ENCODE data around the gene PCMTD2. TPM values are rescaled to one million over a fixed set of nuclear protein-coding genes. Genes with fewer than 3 reads are reported as not detected.
"Not testable (repeated sequence)": the region's sequence is repeated elsewhere in the genome, so short reads cannot be mapped to it uniquely, and the experiment has no call there.

PCMTD2 gene
- total RNA-seq, 1 donor from 2014 or later = 94.6 TPM

DNA sequence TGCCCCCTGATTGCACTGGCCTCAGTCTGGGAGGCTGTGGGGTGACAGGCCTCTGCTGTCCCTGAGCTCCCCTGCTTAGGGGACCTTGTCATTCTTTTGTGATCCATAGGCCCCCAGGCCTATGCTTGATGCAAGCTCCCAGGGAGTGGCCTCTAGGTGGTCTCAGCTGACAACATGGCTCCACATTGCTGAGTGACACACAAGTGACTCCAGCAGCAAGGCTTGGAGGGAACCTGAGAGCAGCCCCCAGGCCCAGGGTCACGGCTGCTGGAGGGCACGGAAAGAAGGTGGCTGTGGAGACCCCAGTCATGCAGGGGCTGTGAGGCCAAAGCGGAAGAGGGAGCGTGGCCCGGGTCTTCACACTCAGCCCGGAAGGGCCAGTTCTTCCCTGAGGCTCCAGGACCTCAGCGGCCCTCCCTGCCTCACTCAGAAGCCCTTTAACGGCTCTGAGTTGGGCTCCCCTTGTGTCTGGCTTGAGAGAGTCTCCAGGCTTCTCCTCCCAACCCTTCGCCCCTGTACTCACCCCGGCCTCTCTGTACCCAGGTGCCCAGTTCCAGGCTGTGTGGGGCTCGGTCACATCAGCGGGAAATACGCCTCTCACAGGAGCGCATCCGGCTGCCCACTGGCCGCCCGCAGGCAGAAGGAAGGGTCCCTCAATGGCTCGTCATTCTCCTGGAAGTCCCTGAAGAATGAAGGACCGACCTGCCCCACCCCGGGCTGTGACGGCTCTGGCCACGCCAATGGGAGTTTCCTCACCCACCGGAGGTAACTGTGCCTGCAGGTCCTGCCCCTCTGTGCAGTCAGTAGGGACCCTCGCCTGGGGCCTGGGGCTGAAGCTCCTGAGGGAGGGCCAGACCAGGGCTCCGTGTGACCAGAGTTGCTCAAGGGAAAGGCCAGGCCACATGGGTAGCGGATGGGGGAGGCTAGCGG, 23.7 kb upstream of the PCMTD2 start:
- peaks cover 4% of the 10 kb centered on the region for H3K27me3 Mint-ChIP-seq (ENCODE audit: unreplicated experiment)

DNA sequence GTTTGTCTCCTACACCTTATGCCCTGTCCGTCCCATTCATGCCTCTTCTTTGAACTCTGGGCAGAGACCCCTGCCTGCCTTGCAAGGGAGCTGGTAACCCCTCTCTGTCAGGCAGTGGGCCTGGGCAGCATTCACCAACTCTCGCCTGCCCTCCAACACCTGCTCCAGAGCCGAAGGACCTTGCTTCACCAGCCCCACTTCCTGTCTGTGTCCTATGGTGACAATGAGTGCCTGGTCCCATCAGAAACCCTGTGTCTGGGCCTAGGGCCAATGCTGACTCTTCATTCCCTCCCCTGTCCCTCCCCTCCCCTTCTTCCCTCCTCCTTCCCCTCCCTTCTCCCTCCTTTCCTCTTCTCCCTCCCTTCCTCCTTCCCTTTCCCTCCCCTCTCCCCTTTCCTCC, 22.8 kb upstream of the PCMTD2 start:
- Mint-ChIP-seq H3K9me3 (ENCODE audit: unreplicated experiment) (no peaks in the 10 kb centered on the region), H3K4me1 (ENCODE audit: unreplicated experiment) (no peaks in the 10 kb centered on the region), H3K27ac (ENCODE audit: unreplicated experiment) (no peak overlapping the region), H3K36me3 (ENCODE audit: unreplicated experiment) (no peaks in the 10 kb centered on the region), H3K27me3 (ENCODE audit: unreplicated experiment) (peaks cover 7% of the 10 kb centered on the region), H3K4me3 (ENCODE audit: unreplicated experiment) (no peak overlapping the region)
- TF ChIP-seq, protein P1, sequence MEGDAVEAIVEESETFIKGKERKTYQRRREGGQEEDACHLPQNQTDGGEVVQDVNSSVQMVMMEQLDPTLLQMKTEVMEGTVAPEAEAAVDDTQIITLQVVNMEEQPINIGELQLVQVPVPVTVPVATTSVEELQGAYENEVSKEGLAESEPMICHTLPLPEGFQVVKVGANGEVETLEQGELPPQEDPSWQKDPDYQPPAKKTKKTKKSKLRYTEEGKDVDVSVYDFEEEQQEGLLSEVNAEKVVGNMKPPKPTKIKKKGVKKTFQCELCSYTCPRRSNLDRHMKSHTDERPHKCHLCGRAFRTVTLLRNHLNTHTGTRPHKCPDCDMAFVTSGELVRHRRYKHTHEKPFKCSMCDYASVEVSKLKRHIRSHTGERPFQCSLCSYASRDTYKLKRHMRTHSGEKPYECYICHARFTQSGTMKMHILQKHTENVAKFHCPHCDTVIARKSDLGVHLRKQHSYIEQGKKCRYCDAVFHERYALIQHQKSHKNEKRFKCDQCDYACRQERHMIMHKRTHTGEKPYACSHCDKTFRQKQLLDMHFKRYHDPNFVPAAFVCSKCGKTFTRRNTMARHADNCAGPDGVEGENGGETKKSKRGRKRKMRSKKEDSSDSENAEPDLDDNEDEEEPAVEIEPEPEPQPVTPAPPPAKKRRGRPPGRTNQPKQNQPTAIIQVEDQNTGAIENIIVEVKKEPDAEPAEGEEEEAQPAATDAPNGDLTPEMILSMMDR (IDR thresholded peaks at IDR 0.05) = no peak
- DNase-seq (ENCODE audit: extremely low spot score, unreplicated experiment) = no peak

More for the DNA sequence above, 23.7 kb upstream of the PCMTD2 start:
- no peaks in the 10 kb centered on the region for H3K4me1 Mint-ChIP-seq (ENCODE audit: unreplicated experiment)
- DNase-seq (ENCODE audit: extremely low spot score, unreplicated experiment) = no peak
- no peak overlapping the region for H3K27ac Mint-ChIP-seq (ENCODE audit: unreplicated experiment)
- no peaks in the 10 kb centered on the region for H3K36me3 Mint-ChIP-seq (ENCODE audit: unreplicated experiment)
- TF ChIP-seq, protein P1 (IDR thresholded peaks at IDR 0.05) = no peak
- H3K4me3 Mint-ChIP-seq (ENCODE audit: unreplicated experiment) = no peak overlapping the region
- H3K9me3 Mint-ChIP-seq (ENCODE audit: unreplicated experiment) = no peaks in the 10 kb centered on the region

DNA sequence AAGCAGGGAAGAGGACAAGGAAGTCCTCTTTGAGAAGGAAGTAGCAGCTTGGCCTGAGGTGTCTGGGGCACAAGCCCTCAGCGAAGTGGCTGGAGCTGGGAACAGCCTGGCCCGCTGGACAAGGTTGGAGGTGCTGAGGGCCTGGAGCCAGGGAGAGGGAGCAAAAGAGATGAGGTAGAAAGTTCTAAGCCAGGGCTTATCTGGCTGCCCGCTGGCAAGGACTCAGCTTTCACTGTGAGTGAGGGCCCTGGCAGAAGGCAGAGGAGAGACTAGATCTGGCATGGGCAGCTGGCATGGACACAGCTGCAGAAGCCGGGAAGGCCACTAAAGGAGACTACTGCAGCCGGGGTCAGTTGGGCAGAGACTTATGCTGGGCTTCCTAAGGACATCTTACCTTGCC, 21.8 kb upstream of the PCMTD2 start:
- Mint-ChIP-seq H3K27ac (ENCODE audit: unreplicated experiment) (no peak overlapping the region), H3K4me3 (ENCODE audit: unreplicated experiment) (no peak overlapping the region), H3K27me3 (ENCODE audit: unreplicated experiment) (peaks cover 7% of the 10 kb centered on the region), H3K36me3 (ENCODE audit: unreplicated experiment) (no peaks in the 10 kb centered on the region), H3K9me3 (ENCODE audit: unreplicated experiment) (no peaks in the 10 kb centered on the region), H3K4me1 (ENCODE audit: unreplicated experiment) (no peaks in the 10 kb centered on the region)
- DNase-seq (ENCODE audit: extremely low spot score, unreplicated experiment) = no peak
- TF ChIP-seq, protein P1 (IDR thresholded peaks at IDR 0.05) = no peak

DNA sequence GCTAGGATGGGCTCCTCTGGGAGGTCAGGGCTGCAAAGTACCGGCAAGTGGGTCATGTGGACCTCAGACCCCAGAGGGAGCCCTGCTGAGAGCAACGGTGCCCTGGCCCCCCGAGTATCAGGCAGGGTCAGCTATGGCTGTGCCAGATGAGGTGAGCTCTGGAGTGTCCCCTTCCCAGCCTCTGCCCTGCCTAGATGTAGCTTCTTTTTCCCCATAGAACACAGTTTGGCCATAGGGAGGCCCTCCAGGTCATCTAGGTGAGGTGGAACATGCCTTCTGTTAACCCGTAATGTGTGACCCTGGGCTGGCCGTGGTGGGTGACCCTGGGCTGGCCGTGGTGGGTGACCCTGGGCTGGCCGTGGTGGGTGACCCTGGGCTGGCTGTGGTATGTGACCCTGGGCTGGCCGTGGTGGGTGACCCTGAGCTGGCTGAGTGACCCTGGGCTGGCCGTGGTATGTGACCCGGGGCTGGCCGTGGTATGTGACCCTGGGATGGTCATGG, 21.2 kb upstream of the PCMTD2 start:
- no peaks in the 10 kb centered on the region for H3K9me3 Mint-ChIP-seq (ENCODE audit: unreplicated experiment)
- H3K4me3 Mint-ChIP-seq (ENCODE audit: unreplicated experiment) = no peak overlapping the region
- no peaks in the 10 kb centered on the region for H3K4me1 Mint-ChIP-seq (ENCODE audit: unreplicated experiment)
- DNase-seq (ENCODE audit: extremely low spot score, unreplicated experiment) = no peak
- H3K27me3 Mint-ChIP-seq (ENCODE audit: unreplicated experiment) = peaks cover 7% of the 10 kb centered on the region
- H3K36me3 Mint-ChIP-seq (ENCODE audit: unreplicated experiment) = no peaks in the 10 kb centered on the region
- no peak overlapping the region for H3K27ac Mint-ChIP-seq (ENCODE audit: unreplicated experiment)
- TF ChIP-seq, protein P1 (IDR thresholded peaks at IDR 0.05) = no peak

DNA sequence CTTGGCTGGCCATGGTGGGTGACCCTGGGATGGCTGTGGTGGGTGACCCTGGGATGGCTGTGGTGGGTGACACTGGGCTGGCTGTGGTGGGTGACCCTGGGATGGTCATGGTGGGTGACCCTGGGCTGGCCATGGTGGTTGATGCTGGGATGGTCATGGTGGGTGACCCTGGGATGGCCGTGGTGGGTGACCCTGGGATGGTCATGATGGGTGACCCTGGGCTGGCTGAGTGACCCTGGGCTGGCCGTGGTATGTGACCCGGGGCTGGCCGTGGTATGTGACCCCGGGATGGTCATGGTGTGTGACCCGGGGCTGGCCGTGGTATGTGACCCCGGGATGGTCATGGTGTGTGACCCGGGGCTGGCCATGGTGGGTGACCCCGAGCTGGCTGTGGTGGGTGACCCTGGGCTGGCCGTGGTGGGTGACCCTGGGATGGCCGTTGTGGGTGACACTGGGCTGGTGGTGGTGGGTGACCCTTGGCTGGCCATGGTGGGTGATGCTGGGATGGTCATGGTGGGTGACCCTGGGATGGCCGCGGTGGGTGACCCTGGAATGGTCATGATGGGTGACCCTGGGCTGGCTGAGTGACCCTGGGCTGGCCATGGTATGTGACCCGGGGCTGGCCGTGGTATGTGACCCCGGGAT, 20.5 kb upstream of the PCMTD2 start:
- H3K36me3 Mint-ChIP-seq (ENCODE audit: unreplicated experiment); H3K27ac Mint-ChIP-seq (ENCODE audit: unreplicated experiment); H3K4me3 Mint-ChIP-seq (ENCODE audit: unreplicated experiment); H3K27me3 Mint-ChIP-seq (ENCODE audit: unreplicated experiment); H3K4me1 Mint-ChIP-seq (ENCODE audit: unreplicated experiment); DNase-seq (ENCODE audit: extremely low spot score, unreplicated experiment); H3K9me3 Mint-ChIP-seq (ENCODE audit: unreplicated experiment): not testable (repeated sequence)

Measured in osteocyte (in vitro differentiated cells).